ENCODE data around the gene GPR18. TPM values are rescaled to one million over a fixed set of nuclear protein-coding genes. Genes with fewer than 3 reads are reported as not detected.

GPR18 gene
- total and polyA plus RNA-seq, 2 of the 13 experiments (the other 11 are each of a cell fraction or from before 2014, with no cell fraction given): not detected

- H4K20me1 ChIP-seq (ENCODE audit: insufficient read depth, low read length): no peaks in the 10 kb centered on the region
- intact Hi-C loops (cut with micrococcal nuclease; ENCODE audit: unreplicated experiment) (no loop called here), in situ Hi-C loops (cut with HindIII; ENCODE audit: extremely low pct_ligation_motif_present, low pct_unique_long_range_greater_than_20kb) (no loop called here)
- H3K79me2 ChIP-seq (ENCODE audit: insufficient read depth, low read length): no peaks in the 10 kb centered on the region
- no TSS peak for BruUV-seq (replicated peaks)
- H3K4me1 ChIP-seq (ENCODE audit: insufficient read depth, low read length): peaks cover 17% of the 10 kb centered on the region
- ATAC-seq (no peak), DNase-seq (ENCODE audit: low spot score) (no peak), FAIRE-seq (no peak)
- TF ChIP-seq KLF16 (CRISPR knock-in tag; IDR thresholded peaks at IDR 0.05) (no peak), DR1 (CRISPR knock-in tag; IDR thresholded peaks at IDR 0.05) (no peak), REPIN1 (CRISPR knock-in tag; IDR thresholded peaks at IDR 0.05; ENCODE audit: borderline replicate concordance, low read depth) (no peak), ZNF879 (CRISPR knock-in tag; IDR thresholded peaks at IDR 0.05) (no peak), DMAP1 (CRISPR knock-in tag; IDR thresholded peaks at IDR 0.05) (no peak), CC2D1A (CRISPR knock-in tag; IDR thresholded peaks at IDR 0.05) (no peak), HOXD1 (CRISPR knock-in tag; IDR thresholded peaks at IDR 0.05) (no peak), HMG20A (CRISPR knock-in tag; IDR thresholded peaks at IDR 0.05; ENCODE audit: borderline replicate concordance) (no peak), ZNF713 (CRISPR knock-in tag; IDR thresholded peaks at IDR 0.05) (no peak), TEF (CRISPR knock-in tag; IDR thresholded peaks at IDR 0.05) (no peak)
- TF ChIP-seq, protein P1, sequence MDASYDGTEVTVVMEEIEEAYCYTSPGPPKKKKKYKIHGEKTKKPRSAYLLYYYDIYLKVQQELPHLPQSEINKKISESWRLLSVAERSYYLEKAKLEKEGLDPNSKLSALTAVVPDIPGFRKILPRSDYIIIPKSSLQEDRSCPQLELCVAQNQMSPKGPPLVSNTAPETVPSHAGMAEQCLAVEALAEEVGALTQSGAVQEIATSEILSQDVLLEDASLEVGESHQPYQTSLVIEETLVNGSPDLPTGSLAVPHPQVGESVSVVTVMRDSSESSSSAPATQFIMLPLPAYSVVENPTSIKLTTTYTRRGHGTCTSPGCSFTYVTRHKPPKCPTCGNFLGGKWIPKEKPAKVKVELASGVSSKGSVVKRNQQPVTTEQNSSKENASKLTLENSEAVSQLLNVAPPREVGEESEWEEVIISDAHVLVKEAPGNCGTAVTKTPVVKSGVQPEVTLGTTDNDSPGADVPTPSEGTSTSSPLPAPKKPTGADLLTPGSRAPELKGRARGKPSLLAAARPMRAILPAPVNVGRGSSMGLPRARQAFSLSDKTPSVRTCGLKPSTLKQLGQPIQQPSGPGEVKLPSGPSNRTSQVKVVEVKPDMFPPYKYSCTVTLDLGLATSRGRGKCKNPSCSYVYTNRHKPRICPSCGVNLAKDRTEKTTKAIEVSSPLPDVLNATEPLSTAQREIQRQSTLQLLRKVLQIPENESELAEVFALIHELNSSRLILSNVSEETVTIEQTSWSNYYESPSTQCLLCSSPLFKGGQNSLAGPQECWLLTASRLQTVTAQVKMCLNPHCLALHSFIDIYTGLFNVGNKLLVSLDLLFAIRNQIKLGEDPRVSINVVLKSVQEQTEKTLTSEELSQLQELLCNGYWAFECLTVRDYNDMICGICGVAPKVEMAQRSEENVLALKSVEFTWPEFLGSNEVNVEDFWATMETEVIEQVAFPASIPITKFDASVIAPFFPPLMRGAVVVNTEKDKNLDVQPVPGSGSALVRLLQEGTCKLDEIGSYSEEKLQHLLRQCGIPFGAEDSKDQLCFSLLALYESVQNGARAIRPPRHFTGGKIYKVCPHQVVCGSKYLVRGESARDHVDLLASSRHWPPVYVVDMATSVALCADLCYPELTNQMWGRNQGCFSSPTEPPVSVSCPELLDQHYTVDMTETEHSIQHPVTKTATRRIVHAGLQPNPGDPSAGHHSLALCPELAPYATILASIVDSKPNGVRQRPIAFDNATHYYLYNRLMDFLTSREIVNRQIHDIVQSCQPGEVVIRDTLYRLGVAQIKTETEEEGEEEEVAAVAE (CRISPR knock-in tag; IDR thresholded peaks at IDR 0.05; ENCODE audit: borderline replicate concordance): no peak
- TF ChIP-seq, protein P2, sequence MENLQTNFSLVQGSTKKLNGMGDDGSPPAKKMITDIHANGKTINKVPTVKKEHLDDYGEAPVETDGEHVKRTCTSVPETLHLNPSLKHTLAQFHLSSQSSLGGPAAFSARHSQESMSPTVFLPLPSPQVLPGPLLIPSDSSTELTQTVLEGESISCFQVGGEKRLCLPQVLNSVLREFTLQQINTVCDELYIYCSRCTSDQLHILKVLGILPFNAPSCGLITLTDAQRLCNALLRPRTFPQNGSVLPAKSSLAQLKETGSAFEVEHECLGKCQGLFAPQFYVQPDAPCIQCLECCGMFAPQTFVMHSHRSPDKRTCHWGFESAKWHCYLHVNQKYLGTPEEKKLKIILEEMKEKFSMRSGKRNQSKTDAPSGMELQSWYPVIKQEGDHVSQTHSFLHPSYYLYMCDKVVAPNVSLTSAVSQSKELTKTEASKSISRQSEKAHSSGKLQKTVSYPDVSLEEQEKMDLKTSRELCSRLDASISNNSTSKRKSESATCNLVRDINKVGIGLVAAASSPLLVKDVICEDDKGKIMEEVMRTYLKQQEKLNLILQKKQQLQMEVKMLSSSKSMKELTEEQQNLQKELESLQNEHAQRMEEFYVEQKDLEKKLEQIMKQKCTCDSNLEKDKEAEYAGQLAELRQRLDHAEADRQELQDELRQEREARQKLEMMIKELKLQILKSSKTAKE (CRISPR knock-in tag; IDR thresholded peaks at IDR 0.05; ENCODE audit: borderline replicate concordance): no peak
- TF ChIP-seq, protein P3, sequence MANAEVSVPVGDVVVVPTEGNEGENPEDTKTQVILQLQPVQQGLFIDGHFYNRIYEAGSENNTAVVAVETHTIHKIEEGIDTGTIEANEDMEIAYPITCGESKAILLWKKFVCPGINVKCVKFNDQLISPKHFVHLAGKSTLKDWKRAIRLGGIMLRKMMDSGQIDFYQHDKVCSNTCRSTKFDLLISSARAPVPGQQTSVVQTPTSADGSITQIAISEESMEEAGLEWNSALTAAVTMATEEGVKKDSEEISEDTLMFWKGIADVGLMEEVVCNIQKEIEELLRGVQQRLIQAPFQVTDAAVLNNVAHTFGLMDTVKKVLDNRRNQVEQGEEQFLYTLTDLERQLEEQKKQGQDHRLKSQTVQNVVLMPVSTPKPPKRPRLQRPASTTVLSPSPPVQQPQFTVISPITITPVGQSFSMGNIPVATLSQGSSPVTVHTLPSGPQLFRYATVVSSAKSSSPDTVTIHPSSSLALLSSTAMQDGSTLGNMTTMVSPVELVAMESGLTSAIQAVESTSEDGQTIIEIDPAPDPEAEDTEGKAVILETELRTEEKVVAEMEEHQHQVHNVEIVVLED (CRISPR knock-in tag; IDR thresholded peaks at IDR 0.05; ENCODE audit: borderline replicate concordance): no peak
- no peak overlapping the region for H3K4me3 ChIP-seq (replicated peaks in 1 of 3; ENCODE audit: insufficient read depth in 1 of 3, low read depth in 2 of 3, low read length in 3 of 3)
- no peak overlapping the region for H3K9ac ChIP-seq (ENCODE audit: insufficient read depth, low read depth, low read length)
- no peak overlapping the region for H2AFZ ChIP-seq (ENCODE audit: low read length)
- ChIA-PET POLR2A (no interaction called here), CTCF (ENCODE audit: low intra/inter-chr PET ratio, low total read pairs) (no interaction called here)
- H3K36me3 ChIP-seq (replicated peaks in 1 of 2; ENCODE audit: control insufficient read depth in 1 of 2, insufficient read depth in 2 of 2, low read length in 2 of 2): peaks cover 2 to 6% of the 10 kb centered on the region in 2 experiments; a peak in 3 of 5 replicates
- H3K27ac ChIP-seq (ENCODE audit: extremely low read length, insufficient read depth, low read length): no peak overlapping the region
- H3K27me3 ChIP-seq (ENCODE audit: control insufficient read depth in 1 of 2, insufficient read depth in 2 of 2, low read length in 2 of 2): no peaks in the 10 kb centered on the region
- no peak overlapping the region for H3K4me2 ChIP-seq (ENCODE audit: low read depth, low read length)
- H3K9me3 ChIP-seq (ENCODE audit: low read length): no peaks in the 10 kb centered on the region
- WGBS (ENCODE audit: low lambda C conversion rate): 97% methylated on average over 2 of the region's 2 CpGs
Measured at GRCh38 chr13:99289271-99289670, 31.1 kb upstream of the GPR18 start.
